ENCODE measurements around the gene CLIC5. TPM values are rescaled to one million over a fixed set of nuclear protein-coding genes. Genes with fewer than 3 reads are reported as not detected.

Gene CLIC5
- total RNA-seq, 1 donor from 2014 or later: not detected

GRCh38 chr6:46024124-46024769 is 8.6 kb upstream of the CLIC5 start:
- peaks cover 54% of the 10 kb centered on the region for H3K27me3 Mint-ChIP-seq (ENCODE audit: unreplicated experiment)
- no peaks in the 10 kb centered on the region for H3K4me1 Mint-ChIP-seq (ENCODE audit: unreplicated experiment)
- H3K4me3 Mint-ChIP-seq (ENCODE audit: unreplicated experiment): no peak overlapping the region
- TF ChIP-seq, protein P1, sequence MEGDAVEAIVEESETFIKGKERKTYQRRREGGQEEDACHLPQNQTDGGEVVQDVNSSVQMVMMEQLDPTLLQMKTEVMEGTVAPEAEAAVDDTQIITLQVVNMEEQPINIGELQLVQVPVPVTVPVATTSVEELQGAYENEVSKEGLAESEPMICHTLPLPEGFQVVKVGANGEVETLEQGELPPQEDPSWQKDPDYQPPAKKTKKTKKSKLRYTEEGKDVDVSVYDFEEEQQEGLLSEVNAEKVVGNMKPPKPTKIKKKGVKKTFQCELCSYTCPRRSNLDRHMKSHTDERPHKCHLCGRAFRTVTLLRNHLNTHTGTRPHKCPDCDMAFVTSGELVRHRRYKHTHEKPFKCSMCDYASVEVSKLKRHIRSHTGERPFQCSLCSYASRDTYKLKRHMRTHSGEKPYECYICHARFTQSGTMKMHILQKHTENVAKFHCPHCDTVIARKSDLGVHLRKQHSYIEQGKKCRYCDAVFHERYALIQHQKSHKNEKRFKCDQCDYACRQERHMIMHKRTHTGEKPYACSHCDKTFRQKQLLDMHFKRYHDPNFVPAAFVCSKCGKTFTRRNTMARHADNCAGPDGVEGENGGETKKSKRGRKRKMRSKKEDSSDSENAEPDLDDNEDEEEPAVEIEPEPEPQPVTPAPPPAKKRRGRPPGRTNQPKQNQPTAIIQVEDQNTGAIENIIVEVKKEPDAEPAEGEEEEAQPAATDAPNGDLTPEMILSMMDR (IDR thresholded peaks at IDR 0.05): no peak
- H3K27ac Mint-ChIP-seq (ENCODE audit: unreplicated experiment): no peak overlapping the region
- DNase-seq (ENCODE audit: extremely low spot score, unreplicated experiment): no peak
- H3K9me3 Mint-ChIP-seq (ENCODE audit: unreplicated experiment): no peaks in the 10 kb centered on the region
- no peaks in the 10 kb centered on the region for H3K36me3 Mint-ChIP-seq (ENCODE audit: unreplicated experiment)

DNA sequence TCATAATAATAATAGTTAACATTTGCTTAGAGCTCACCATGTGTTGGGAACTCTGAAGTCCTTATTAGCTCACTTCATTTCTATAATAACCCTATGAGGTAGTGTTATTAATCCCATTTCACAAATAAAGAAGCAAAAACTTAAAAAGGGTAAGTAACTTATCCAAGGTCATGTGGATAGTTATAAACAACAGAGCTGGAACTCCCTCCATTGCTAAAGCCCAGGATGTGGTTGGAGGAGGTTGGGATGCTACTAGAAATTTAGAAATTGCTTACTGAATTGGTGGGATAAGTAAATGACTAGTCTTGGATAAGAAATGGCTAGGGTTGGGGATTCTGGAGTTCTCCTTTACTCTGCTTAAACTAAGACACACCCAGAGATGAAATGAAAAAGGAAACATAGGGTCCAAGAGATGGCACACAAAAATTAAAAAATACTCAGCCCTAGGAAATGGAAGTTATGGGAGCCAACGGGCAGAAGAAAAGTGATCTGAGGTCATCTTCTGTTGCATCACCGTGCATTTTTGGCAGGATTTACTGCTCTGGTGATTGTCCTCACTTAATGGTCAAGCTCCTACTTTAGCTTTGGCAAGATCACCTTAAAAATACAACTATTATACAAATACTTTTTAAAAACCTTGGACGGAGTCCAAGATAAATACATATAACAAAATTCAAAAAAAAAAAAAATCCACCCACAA is 7.7 kb upstream of the CLIC5 start:
- no peak overlapping the region for H3K4me3 Mint-ChIP-seq (ENCODE audit: unreplicated experiment)
- DNase-seq (ENCODE audit: extremely low spot score, unreplicated experiment): no peak

DNA sequence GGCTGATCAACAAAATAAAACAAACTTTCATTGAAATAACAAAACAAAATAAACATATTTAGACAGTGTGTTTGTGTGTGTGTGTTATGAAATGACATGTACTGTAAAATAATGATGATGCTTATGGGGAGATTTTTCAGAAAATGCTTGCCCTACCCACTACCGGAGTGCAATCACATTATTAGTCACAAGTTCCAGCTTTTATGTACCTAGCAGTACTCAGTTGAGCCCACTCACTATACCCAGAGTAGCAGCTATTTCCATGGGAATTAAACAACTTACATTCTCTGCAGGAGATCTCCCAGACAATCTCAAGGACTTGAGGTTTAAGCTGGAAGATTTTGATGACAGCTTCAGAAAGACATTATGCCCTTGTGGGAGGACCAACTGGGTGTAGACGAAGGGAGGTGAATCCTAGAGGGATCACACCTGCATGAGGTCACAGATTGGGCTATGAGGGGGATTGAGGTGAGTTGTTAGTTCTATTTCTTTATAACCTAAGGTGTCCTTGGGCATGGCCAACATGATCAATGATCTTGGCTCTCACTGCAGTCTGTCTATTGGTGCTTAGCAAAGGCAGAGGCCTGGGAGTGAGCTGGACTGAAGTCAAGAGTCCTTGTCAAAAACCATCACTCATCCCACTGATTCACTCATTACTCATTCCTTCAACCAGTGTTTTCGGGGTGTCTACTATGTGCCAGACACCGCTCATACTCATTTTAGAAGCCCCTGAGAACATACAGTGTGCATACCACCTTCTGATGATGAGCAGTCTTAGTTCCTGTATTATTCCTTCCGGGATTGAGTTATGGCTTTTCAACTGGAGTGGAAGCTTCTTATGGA is 6.7 kb upstream of the CLIC5 start:
- Mint-ChIP-seq H3K36me3 (ENCODE audit: unreplicated experiment) (no peaks in the 10 kb centered on the region), H3K27me3 (ENCODE audit: unreplicated experiment) (peaks cover 57% of the 10 kb centered on the region), H3K4me1 (ENCODE audit: unreplicated experiment) (no peaks in the 10 kb centered on the region), H3K4me3 (ENCODE audit: unreplicated experiment) (no peak overlapping the region), H3K9me3 (ENCODE audit: unreplicated experiment) (no peaks in the 10 kb centered on the region), H3K27ac (ENCODE audit: unreplicated experiment) (no peak overlapping the region)
- DNase-seq (ENCODE audit: extremely low spot score, unreplicated experiment): no peak
- TF ChIP-seq, protein P1 (IDR thresholded peaks at IDR 0.05): no peak

More for the DNA sequence above, 7.7 kb upstream of the CLIC5 start:
- TF ChIP-seq, protein P1 (IDR thresholded peaks at IDR 0.05): no peak
- Mint-ChIP-seq H3K27me3 (ENCODE audit: unreplicated experiment) (peaks cover 51% of the 10 kb centered on the region), H3K36me3 (ENCODE audit: unreplicated experiment) (no peaks in the 10 kb centered on the region), H3K4me1 (ENCODE audit: unreplicated experiment) (no peaks in the 10 kb centered on the region), H3K9me3 (ENCODE audit: unreplicated experiment) (no peaks in the 10 kb centered on the region), H3K27ac (ENCODE audit: unreplicated experiment) (no peak overlapping the region)

- Mint-ChIP-seq H3K27me3 (ENCODE audit: unreplicated experiment) (peaks cover 62% of the 10 kb centered on the region), H3K4me1 (ENCODE audit: unreplicated experiment) (peaks cover 16% of the 10 kb centered on the region), H3K9me3 (ENCODE audit: unreplicated experiment) (peaks cover 5% of the 10 kb centered on the region), H3K27ac (ENCODE audit: unreplicated experiment) (no peak overlapping the region), H3K4me3 (ENCODE audit: unreplicated experiment) (no peak overlapping the region), H3K36me3 (ENCODE audit: unreplicated experiment) (peaks cover 5% of the 10 kb centered on the region)
- TF ChIP-seq, protein P1 (IDR thresholded peaks at IDR 0.05): no peak
- DNase-seq (ENCODE audit: extremely low spot score, unreplicated experiment): no peak
Measured at GRCh38 chr6:46017726-46018125, 2.1 kb upstream of the CLIC5 start.
